Measurements from ENCODE around the gene IQSEC2. TPM values are rescaled to one million over a fixed set of nuclear protein-coding genes. Genes with fewer than 3 reads are reported as not detected.

IQSEC2 gene
- total RNA-seq, 1 donor from 2014 or later, result 18.0 TPM

DNA sequence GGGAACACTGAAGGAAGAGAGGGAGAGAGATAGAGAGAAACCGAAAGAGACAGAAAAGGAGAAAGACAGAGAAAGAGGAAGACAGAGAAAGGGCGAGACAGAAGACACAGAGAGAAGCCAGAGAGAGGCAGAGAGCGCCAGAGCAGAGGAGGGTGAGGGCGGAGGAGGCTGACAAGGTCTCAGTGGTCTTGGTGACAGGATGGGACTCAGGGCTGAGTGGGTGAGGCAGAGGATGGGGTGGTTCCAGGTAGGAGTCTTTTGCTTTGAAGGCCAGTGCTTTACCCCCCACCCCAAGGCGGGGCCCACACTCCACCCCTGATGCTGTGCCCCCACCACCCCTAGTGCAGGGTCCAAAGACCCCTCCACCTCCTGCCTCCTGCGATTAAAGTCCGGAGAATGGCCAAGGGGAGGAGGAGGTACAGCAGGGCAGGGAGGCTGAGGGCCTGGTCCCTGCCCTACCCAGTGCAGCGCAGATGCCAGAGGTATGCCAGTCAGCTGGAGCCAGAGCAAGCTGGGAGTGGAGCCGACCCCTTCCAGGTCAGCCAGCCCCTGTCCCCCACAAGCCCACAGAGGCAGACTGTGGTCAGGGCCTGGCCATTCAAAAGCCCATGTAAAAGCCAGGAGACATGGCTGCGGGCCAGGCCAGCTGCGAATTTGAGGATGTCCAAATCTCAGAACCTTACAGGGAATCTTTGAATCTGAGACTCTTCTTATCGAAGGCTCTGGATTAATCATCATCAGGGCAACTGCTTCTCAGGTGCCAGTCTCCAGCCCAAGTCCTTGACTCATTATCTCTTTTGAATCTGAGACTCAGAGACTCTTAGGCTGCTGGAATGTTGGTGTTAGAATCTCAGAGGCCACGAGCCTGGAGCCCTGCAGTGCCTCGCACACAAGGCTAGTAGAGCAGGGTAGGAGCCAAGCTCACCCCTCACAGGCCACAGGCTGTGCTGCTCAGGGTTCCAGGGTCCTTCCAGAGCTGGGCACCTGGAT is 758 bp downstream of the IQSEC2 start:
- intact Hi-C loops (cut with DNase I), result loop anchor here (10.0 kb wide), 1 partner anchor 254 kb away; no protein-coding TSS in a partner anchor
- ATAC-seq (peak; percentile 63), DNase-seq (ENCODE audit: low spot score) (peak; percentile 79)

- intact Hi-C loops (cut with DNase I), result loop anchor here (10.0 kb wide), 1 partner anchor 255 kb away; no protein-coding TSS in a partner anchor
- ATAC-seq (no peak), DNase-seq (ENCODE audit: low spot score) (no peak)
These were observed 1.8 kb downstream of the IQSEC2 start for GRCh38 chrX:53279296-53280237.

GRCh38 chrX:53272808-53273337 is 8.5 kb downstream of the IQSEC2 start:
- ATAC-seq (no peak), DNase-seq (ENCODE audit: low spot score) (no peak)
- intact Hi-C loops (cut with DNase I), result no loop called here

- ATAC-seq (no peak), DNase-seq (ENCODE audit: low spot score) (no peak)
- intact Hi-C loops (cut with DNase I), result no loop called here
These were observed 11.8 kb downstream of the IQSEC2 start for GRCh38 chrX:53269536-53270107.

DNA sequence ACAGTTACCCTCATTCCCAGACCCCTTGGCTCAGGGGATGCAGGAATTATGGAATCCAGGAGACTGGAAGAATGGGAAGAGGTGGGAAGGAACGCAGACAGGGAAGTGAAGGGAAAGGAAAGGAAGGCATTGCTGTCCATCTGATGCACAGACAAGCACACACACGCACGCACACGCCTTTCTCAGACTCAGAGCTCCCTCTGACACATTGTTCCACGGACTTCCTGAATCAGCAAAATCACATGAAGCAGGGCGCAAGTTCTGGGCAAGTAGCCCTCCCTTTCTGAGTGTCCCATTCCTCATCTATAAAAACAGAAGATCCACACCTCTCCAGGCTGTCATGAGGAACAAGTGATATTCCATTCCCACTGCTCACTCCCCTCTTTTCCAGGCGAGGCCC is 13.2 kb downstream of the IQSEC2 start:
- intact Hi-C loops (cut with DNase I), result no loop called here
- DNase-seq (ENCODE audit: low spot score) (no peak), ATAC-seq (no peak)

GRCh38 chrX:53266914-53267313 is 14.5 kb downstream of the IQSEC2 start:
- DNase-seq (ENCODE audit: low spot score), result no peak
- no peak for ATAC-seq
- intact Hi-C loops (cut with DNase I), result no loop called here

- no peak for DNase-seq (ENCODE audit: low spot score)
- intact Hi-C loops (cut with DNase I), result no loop called here
- peak; percentile 39 for ATAC-seq
These were observed 15.4 kb downstream of the IQSEC2 start for GRCh38 chrX:53265771-53266574.

DNA sequence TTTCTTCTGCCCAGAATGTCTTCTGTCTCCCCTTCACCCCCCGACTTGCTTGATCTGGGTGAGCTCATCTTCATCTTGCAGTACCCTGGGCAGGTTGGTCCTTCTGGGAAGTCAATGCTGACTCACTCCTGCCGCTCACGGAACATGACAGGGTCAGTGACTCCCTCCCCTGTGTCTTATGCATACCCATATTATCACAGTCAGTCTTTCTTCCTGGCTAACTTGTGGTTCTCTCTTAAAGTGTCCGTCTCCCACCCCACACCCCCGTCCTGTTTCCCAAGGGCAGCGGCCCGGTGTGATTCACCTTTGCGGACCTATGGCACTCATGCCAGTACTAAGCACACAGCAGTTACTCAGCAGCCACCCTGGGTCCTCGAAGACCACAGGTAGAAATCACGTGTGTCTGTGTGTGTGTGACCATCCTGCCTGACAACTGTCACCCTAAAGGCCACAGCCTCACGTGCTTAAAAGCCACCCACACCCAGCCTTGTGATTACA is 17.7 kb downstream of the IQSEC2 start:
- intact Hi-C loops (cut with DNase I), result no loop called here
- DNase-seq (ENCODE audit: low spot score) (no peak), ATAC-seq (no peak)

GRCh38 chrX:53262918-53263394 is 18.4 kb downstream of the IQSEC2 start:
- DNase-seq (ENCODE audit: low spot score) (no peak), ATAC-seq (no peak)
- intact Hi-C loops (cut with DNase I), result no loop called here

- ATAC-seq, result no peak
- no peak for DNase-seq (ENCODE audit: low spot score)
- intact Hi-C loops (cut with DNase I), result no loop called here
These were observed 19.0 kb downstream of the IQSEC2 start for GRCh38 chrX:53262189-53262917.

GRCh38 chrX:53261355-53261972 is 19.9 kb downstream of the IQSEC2 start:
- intact Hi-C loops (cut with DNase I), result no loop called here
- no peak for DNase-seq (ENCODE audit: low spot score)
- ATAC-seq, result no peak

DNA sequence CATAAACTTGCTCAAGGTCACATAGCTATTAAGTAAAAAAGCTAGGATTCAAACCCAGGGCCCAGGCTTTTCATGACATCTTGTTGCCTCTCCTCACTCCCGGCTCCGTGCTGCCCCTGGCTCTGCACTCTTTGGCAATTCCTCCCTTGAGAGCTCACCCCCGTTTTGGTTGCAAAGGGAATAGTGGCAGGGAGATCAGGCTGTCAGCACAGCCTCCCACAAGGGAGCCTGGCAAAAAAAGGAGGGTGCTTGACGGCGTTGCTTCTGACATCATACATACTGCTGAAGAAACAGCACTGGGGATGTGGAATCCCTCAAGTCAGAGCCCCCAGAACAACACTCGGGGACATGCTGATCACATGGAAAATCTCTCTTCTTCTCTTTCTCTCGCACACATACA is 20.5 kb downstream of the IQSEC2 start:
- DNase-seq (ENCODE audit: low spot score) (no peak), ATAC-seq (no peak)
- intact Hi-C loops (cut with DNase I), result no loop called here

DNA sequence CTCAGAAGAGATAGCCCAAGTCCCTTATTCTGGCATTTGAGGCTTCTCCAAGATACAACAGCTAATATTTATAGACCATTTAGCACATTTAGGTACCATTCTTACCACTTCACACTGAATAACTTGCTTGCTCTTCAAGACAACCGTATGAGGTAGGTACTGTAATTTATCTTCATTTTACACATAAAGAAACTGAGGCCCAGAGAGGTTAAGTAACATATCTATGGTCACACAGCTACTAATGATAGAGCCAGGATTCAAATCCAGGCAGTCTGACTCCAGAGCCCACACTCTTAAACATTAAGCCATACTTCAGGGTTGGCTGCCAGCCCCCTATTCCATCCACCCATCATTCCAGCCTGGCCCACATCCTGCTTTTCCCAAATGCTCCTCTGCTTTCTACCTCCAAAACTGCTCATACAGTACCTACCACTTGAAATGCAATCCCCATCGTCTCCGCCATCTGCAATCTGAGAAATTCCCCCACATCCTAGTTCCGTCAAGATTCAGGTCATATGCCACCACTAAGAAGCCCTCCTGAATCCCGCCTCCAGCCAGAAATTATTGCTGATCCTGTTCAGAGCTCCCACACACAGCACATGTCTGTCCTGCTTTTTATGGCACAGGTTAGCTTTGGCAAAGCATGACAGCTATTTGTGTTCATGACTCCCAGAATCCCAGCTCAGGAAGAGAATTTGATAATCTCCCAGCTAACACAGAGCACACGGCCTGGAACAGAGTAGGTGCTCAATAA is 23.5 kb downstream of the IQSEC2 start:
- no peak for ATAC-seq
- intact Hi-C loops (cut with DNase I), result no loop called here
- DNase-seq (ENCODE audit: low spot score), result no peak

GRCh38 chrX:53257166-53257565 is 24.2 kb downstream of the IQSEC2 start:
- ATAC-seq (peak; percentile 25), DNase-seq (ENCODE audit: low spot score) (no peak)
- intact Hi-C loops (cut with DNase I), result no loop called here

- intact Hi-C loops (cut with DNase I), result no loop called here
- ATAC-seq, result no peak
- DNase-seq (ENCODE audit: low spot score), result no peak
These were observed 24.8 kb downstream of the IQSEC2 start for GRCh38 chrX:53256446-53257041.

DNA sequence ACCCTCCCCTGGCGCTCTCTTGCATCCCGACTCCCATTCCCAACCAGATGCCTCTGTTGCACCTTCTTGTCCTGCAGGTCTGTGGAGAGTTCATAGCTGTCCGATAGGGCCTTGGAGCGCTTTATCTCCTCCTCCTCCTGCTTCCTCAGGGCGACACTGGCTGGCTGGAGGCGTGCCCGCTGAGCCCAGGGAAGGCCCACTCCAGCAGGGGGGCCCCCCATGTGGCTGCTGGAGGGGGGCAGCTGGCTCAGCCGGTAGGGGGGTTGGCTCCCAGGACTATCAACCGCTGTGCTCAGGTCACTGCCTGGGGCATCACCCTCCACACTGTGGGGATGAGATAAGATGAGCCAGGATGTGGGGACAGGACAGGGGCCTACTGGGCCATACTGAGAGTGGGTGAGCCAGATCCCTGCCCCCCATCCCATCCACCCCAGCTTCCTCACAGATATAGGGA is 25.6 kb downstream of the IQSEC2 start:
- ATAC-seq (no peak), DNase-seq (ENCODE audit: low spot score) (no peak)
- intact Hi-C loops (cut with DNase I), result no loop called here

All from sciatic nerve (tissue), 2 donors.